ENCODE results near the gene TMEM184A.
"Not testable (repeated sequence)": the region's sequence is repeated elsewhere in the genome, so short reads cannot be mapped to it uniquely, and the experiment has no call there.

TMEM184A gene

DNA sequence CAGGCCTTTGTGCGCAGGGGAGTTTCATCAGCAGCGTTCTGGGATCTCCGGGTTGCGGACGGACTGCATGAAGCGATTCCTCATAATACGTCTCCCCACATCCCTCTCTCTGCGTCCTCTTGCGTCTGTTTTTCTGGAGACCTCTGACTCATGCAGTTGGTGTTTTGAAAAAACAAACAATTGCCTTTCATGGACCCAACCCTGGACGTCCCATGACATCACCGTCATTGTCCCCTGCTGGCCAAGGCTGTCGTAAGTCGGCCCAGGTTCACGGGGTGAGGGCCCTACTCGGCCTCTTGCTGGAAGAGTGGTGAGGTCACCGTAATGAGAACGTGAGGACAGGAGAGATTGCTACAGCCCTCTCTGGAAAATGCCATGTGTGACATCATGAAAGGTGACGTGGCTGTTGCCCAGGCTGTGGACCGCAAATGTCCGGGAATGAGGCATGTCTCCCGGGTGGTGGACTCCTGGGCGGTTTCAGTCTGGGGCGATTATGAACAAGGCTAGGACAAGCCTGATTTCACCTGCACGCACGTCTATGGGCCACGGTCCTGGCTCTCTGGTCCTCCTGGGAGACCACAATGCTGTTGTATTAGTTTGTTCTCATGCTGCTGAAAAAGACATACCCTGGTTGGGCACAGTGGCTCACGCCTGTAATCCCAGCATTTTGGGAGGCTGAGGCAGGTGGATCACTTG, 35.3 kb downstream of the TMEM184A start:
- DNase-seq = no peak

GRCh38 chr7:1519322-1519922, 36.6 kb downstream of the TMEM184A start:
- not testable (repeated sequence) for DNase-seq

GRCh38 chr7:1516586-1517251, 39.3 kb downstream of the TMEM184A start:
- DNase-seq = no peak

- DNase-seq = not testable (repeated sequence)
Observed at GRCh38 chr7:1515509-1515967, 40.5 kb downstream of the TMEM184A start.

DNA sequence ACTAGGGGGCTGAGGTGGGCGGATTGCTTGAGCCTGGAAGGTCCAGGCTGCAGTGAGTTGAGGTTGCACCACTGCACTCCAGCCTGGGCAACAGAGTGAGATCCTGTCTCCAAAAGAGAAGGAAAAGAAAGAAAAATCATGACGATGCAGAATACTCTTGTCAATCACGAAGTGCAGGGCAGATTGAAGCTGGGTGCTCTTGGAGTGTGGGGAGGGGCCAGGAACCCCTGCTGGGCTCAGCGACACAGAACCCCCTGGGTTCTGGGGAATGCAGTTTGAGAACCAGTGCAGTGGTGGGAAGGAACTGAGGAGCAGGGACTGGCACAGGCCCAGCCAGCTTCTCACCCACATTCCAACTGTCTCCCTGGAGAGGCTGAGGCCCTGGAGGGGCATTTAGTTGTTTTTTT, 41.0 kb downstream of the TMEM184A start:
- no peak for DNase-seq

DNA sequence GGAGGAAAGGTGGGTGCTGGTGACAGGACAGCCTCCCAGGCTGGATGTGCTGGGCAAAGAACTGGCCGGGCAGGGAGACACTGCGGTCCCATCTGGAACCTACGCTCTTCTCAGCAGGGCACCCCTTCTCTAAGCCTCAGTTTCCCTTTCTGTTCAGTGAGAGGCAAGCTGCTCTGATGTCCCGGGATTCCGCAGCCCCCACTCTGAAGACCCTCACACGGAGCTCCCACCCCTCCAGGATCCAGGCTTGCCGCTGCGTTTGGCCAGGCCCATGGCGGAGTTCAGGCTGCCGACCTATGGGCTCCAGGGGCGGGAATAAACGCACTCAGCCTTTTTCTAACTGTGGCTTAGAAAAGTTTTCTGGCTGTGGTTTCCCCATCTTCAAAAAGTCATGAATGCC, 41.6 kb downstream of the TMEM184A start:
- DNase-seq = no peak

- DNase-seq = no peak
Observed at GRCh38 chr7:1513657-1514095, 42.3 kb downstream of the TMEM184A start.

DNA sequence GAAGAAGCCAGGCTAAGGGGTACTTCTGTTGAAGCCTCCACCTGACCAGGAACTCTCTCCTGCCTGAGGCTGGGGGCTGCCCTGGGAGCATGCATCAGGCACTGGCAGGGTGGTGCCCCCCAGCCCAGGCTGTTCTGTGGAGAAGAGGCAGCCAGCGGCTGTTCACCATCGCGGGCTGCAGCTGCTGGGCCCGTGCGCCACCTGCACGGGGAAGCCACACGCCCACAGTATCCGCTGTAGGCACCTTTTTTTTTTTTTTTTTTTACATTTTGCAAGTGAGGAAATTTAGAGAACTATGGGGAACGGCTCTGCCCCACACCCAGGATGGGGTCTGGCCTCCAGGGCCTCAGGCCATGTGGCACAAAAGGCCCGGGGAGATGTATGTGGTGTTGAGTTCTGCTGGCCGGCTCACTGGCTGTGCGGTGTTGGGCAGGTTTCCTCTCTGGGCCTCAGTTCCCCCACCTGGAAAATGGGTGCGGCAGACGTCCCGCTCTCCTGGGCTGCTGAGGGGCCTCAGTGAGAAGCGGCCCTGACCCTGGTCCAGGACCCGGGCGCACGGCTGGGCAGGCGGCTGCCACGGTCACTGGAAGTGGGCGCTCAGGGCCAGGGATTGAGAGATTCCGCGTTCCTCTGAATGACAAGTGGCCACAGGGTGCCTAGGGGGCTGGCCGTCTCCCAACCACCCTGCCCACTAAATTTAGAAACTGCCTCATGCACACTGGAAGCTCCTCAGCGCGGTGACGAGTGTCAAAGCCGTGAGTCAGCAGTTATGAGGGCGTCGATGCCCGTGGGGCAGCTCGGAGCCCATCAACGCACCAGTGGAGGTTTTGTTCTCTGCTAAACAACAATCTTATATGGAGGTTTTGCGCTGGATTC, 43.0 kb downstream of the TMEM184A start:
- peak; percentile 54 for DNase-seq

DNA sequence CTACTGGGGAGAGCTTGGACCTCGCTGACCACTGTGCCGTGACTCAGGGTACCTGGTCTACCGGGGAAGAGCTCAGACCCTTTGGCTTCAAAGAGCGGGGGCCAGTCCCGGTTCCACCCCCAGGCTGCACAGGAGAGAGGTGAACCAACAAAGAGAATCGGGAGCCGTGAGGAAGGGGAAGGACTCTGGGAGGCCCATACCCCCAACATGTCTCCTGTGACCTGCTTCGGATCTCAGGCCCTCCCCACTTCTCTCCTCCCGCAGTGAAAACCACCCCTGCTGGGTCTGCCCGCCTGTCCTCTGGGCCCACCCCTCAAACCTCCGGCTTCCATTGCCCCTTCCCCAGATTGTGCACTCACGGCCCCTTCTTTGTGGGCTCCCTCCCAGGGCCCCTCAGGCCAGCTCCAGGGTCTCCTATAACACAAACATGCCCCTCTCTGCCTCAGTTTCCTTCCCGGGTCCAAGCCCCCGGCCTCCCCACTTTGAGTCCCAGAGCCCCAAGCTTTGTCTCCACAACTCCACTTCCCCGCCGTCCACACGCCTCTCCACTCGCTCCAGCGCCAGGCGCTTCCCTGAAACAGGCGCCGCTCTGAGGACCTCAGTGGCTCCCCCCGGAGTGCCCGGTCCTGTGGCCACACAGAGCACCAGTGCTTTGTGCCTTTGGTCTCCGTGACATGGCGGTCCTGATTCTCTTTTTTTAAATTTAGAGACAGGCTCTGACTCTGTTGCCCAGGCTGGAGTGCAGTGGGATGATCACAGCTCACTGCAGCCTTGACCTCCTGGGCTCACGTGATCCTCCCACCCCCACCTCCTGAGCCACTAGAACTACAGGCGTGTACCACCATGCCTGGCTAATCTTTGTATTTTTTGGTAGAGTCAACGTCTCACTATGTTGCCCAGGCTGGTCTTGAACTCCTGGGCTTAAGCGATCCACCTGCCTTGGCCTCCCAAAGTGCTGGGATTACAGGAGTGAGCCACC, 44.3 kb downstream of the TMEM184A start:
- DNase-seq = no peak

GRCh38 chr7:1510780-1511154, 45.2 kb downstream of the TMEM184A start:
- no peak for DNase-seq

GRCh38 chr7:1509226-1509625, 46.8 kb downstream of the TMEM184A start:
- no peak for DNase-seq

DNA sequence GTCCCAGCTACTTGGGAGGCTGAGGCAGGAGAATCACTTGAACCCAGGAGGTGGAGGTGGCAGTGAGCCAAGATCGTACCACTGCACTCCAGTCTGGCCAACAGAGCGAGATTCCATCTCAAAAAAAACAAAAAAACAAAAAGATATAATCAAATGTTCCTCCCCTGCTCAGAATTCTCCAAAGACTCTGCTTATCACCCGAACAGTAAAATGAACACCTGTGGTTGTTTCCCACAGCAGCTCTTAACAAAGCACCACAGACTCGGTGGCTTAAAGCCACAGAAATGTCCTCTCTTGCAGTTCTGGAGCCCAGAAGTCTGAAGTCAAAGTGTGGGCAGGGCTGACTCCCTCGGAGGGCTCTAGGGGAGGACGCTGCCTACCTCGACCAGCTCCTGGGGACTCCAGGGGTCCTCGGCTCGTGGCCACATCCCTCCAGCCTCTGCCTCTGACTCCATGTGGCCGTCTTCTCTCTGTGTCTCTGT, 47.7 kb downstream of the TMEM184A start:
- DNase-seq = no peak

DNA sequence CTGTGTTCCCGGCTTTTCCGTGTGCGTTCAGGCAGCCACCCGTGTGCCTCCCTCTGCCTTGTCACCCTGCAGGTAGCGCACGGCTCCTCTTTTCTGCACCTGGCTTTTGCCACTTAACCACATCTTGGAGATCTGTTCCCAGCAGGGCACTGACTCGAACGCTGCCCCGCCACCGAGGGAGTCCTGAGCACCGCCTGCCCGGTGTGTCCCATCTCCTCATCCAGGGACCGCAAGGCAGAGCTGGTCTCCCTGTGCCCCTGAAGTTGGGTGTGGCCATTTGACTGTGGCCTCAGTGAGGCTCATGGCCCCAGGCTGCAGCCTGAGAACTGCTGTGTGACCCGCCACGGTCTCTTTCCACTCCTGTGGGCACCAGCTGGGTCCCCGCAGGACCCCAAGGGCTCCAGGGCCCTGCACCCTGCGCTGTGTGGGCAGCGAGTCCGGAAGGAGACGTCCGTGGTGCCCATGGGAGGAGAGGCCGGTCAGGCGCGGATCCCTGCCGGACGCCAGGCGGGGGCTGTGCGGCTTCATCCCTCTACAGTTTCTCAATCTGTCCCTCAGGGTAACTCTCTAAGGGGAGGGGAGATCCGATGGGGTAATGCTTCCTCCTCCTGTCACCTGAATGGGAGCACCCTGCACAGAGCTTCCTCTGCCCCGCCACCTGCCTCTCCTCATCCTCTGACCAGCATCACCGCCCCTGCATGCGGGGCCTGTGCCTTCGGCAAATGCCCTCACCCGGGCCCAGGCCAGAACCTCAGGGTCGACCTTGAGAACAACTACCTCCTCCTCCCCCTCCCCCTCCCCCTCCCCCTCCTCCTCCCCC, 50.1 kb downstream of the TMEM184A start:
- DNase-seq = no peak

DNA sequence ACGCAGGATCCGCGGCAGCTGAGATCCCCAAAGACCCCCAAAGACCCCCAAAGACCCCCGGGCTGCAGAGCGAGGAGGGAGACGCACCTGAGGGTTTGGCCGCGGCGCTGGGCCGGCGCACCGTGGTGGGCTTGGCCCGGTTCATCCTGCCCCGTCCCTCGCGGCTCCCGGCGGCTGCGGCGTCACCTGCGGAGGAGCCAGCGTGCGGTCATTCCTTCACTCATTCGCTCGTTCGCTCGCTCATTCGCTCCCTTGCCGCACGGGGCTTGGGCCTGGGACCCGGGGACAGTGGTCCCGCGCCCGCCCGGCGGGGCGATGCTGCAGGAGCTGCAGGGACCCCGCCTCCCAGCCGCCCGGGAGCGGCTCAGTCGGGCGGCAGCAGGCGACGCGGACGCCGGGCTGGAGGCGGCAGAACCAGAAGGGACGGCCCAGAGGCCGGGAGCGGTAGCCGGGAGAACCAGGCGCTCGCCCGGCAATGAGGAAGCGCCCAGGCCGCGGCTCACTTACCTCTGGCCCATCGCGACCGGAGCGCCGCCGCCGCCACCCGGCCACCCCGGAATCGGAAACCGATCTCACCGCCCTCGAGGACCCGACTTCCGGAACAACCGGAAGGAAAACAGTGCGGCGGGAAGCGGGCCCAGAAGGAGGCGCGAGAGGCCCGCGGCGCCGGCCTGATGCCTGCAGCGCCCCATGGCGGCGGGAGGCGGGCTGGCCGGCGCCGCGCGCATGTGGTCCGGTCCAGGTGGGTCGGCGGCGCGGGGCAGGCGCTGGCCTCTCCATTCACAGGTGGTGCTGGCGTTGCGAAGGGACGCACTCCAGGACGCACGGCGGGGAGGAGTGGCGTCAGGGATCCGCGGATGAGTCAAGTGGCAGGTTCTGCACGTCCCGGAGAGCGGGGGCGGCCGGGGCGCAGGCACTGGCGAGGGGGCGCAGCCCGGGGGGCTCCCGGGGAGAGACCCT, 51.9 kb downstream of the TMEM184A start, which contains the start of gene INTS1:
TSS of gene INTS1 (minus strand) at position 574 of the 960 bp plus-strand sequence. CDS start at position 145, 429 bp downstream.
- DNase-seq = peak; percentile 95

DNA sequence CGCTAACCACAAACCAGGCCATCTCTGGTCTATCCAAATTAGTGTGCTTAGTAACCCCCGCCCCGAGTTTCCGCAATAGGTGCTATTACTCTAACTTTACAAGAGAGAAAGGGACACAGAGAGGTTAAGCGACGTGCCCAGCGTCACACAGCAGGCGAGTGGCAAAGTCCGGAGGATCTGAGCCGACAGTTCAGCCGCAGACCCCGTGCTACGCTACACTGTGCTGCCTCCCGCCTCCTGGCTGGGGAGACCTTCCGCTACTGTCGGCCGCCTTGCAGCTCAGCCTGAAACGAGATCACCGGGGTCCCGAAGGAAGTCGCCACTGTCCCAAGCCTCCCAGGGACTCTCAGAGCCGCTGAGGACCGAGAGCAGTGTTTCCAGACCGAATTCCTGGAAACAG, 52.6 kb downstream of the TMEM184A start:
- DNase-seq = no peak

- no peak for DNase-seq
Observed at GRCh38 chr7:1502845-1503244, 53.2 kb downstream of the TMEM184A start.

GRCh38 chr7:1501487-1502270, 54.3 kb downstream of the TMEM184A start:
- DNase-seq = no peak

DNA sequence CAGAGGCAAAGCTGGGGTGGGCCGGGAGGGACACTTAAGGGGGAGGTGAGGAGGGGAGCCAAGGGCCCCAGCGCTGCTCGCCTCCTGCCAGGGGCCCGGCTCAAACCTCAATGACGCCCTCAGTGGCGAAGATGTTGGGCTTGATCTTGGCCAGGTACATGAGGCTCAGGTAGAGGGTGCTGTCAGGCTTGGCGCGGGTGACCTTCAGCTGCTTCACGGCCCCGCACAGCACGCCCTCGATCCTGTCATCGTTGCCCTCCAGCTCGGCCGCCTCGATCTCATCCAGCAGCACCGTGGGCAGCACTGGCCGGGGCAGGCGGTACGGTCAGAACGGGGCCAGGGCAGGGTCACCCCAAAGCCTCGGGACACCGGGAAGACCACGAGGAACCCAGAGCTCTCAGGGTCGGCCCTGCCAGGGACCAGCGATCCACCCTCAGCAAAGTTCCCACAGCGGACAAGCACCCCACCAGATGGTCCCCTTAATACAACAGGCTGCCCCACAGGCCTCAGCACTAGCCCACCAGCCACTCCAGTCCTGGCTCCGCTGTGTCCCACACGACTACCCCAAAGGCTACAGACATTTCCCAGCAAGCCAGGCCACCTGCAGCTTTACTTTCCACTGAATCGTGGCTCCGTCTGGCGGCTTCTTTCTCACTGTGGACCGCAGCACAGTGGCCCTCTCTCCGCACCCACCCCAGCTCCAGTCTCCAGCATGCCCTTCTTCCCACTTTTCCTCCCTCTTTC, 55.8 kb downstream of the TMEM184A start:
- DNase-seq = no peak

Measured in activated CD4-positive, alpha-beta T cell treated with anti-CD3 and anti-CD28 coated beads, Interleukin-10, Interleukin-2, amounts not matched to agents 100 ng/mL and 50 ng/mL, durations not matched to agents 16 hours and 8 hours (primary cell).